Gastroesophageal sphincter (tissue), 3 donors: Measurements from ENCODE around the gene SKIL.

Source experiments
- EP300 ChIP-seq: sonication (generic); formaldehyde crosslinking; IDR thresholded peaks from one replicate; pipeline ENCODE4 v1.6.1; 2017; ENCODE audit warnings: antibody characterized with exemption, mild to moderate bottlenecking
- POLR2AphosphoS5 ChIP-seq: sonication (generic); formaldehyde crosslinking; IDR thresholded peaks from one replicate; pipeline ENCODE4 v1.6.1; 2017; ENCODE audit warnings: antibody characterized with exemption
- TF ChIP-seq, protein P1 (sequence below), 4 experiments: fragments of 200-600 bp in 2 of 4; fragments of 450-650 bp in 2 of 4; sonication (generic) in 1 of 4; IDR thresholded peaks; one replicate each; pipeline ENCODE4 v1.5.1; 2017 to 2019; ENCODE audit warnings: antibody characterized with exemption in 4 of 4, mild to moderate bottlenecking in 2 of 4, moderate library complexity in 2 of 4

DNA sequence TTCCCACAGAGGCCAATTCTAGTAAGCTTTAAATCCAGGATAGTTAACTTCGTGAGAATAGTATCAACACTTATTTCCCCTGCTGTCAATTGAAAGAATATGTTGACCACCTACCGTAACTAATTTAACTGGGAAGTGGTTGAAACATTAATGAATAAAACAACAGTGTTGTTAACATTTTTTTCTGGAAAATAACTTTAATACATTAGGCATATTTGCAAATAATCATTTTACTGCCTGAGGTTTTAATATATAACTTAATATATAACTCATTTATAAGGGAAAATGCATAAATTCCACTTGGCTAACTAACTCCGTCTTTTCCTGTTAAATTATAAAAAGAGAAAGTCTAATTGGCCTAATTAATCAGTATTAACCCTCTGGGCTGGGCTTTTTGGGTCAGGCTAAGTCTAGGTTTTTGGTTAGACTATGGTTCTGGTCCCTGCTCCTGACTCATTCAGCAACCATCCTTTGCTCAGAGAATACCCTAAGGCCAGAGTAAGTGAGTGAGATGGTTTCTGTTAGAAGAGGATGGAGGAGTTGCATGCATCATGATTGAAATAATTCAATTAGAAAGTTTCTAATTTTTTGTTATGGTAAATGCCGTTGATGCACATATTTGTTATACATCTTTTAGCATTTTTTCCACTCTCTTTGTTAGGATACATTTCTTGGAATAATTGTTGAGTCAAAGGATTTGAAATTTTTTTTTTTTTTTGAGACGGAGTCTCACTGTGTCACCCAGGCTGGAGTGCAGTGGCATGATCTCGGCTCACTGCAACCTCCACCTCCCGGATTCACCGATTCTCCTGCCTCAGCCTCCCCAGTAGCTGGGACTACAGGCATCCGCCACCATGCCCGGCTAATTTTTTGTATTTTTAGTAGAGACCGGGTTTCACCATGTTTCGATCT, 10.8 kb upstream of the SKIL start:
- TF ChIP-seq, protein P1, sequence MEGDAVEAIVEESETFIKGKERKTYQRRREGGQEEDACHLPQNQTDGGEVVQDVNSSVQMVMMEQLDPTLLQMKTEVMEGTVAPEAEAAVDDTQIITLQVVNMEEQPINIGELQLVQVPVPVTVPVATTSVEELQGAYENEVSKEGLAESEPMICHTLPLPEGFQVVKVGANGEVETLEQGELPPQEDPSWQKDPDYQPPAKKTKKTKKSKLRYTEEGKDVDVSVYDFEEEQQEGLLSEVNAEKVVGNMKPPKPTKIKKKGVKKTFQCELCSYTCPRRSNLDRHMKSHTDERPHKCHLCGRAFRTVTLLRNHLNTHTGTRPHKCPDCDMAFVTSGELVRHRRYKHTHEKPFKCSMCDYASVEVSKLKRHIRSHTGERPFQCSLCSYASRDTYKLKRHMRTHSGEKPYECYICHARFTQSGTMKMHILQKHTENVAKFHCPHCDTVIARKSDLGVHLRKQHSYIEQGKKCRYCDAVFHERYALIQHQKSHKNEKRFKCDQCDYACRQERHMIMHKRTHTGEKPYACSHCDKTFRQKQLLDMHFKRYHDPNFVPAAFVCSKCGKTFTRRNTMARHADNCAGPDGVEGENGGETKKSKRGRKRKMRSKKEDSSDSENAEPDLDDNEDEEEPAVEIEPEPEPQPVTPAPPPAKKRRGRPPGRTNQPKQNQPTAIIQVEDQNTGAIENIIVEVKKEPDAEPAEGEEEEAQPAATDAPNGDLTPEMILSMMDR (IDR thresholded peaks at IDR 0.05) = no peak
- TF ChIP-seq EP300 = no peak
- TF ChIP-seq POLR2AphosphoS5 = no peak
